HG03045 (cell line): ENCODE data around the gene SLC35E3.

Source experiments
- ATAC-seq: cut with Tn5 transposase; IDR thresholded peaks from one replicate; pipeline ENCODE4 v1.9.1; 2021; ENCODE audit warnings: mild to moderate bottlenecking, moderate library complexity; ENCODE audit not compliant: unreplicated experiment

The SLC35E3 gene

DNA sequence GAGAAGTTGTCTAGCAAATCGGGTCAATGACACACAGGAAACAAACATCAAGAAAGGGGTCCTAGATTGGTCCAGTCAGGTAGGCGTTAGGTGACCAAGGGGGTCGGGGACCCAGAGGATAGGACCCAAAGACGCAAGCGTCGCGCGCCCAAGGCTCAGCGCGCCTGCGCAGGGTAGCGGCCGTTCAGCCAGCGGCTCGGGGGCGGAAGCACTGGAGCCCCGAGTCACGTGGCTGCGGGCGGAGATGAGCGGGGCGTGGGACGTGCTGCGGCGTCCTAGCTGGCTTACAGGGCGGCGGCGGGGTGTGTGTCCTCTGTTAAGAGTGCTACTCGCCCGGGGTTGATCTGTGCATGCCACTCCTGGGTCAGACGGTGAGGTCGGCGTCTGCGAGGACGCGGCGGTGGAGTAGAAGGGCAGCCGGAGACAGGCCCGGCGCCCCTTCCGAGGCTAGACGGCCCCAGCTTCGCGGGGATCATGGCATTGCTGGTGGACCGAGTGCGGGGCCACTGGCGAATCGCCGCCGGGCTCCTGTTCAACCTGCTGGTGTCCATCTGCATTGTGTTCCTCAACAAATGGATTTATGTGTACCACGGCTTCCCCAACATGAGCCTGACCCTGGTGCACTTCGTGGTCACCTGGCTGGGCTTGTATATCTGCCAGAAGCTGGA is at the start of gene SLC35E3:
TSS of gene SLC35E3 (plus strand) at position 273 of the 668 bp plus-strand sequence. CDS start at position 475, 202 bp downstream.
- peak; percentile 98 for ATAC-seq

DNA sequence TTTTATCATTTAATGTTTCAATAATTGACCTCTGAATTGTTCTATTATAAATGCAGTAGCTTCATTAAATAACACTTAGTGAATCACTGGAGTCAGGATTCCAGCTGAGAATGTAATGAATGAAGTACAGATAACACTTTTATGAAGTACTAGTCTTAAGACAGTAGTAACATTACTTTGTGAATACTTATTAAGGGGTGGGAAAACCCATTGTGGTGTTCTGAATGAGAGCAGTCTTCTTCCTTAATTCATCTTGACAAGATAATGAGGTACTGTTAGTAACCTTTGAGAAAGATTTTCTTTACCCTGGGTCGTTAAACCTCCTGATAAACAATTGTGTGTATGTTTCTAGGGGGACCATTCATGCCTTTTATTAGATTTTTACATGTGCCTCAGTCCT is 46.5 kb upstream of the SLC35E3 start:
- no peak for ATAC-seq

DNA sequence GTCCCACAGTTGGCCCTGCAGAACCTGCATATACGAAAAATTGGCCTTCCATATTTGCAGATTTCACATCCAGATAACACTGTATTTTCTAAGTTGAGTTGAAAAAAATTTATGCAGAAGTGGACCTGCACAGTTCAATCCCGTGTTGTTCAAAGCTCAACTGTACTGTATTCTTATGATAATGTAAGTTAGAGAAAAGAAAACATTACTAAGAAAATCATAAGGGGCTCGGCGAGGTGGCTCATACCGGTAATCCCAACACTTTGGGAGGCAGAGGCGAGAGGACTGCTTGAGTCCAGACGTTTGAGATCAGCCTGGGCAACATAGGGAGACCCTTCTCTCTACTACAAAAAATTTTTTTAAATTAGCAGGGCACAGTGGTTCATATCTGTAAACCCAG is 18.2 kb upstream of the SLC35E3 start:
- no peak for ATAC-seq

DNA sequence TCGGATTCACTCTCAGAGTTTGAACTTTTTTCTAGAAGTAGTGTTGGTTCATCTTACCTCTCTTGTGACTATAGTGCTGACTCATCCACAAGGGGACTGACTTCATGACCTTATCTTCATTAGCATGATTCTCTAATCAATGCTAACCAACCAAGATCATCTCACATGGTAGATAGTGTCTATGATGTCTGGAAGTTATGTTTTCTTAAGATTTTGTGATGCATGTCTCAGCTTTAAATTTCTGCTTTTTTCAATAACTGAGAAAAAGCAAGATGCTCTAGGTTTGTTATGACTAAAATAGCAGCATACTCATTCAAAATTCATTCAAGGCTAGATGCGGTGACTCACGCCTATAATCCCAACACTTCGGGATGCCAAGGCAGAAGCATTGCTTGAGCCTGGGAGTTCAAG is 12.3 kb upstream of the SLC35E3 start:
- ATAC-seq = no peak

DNA sequence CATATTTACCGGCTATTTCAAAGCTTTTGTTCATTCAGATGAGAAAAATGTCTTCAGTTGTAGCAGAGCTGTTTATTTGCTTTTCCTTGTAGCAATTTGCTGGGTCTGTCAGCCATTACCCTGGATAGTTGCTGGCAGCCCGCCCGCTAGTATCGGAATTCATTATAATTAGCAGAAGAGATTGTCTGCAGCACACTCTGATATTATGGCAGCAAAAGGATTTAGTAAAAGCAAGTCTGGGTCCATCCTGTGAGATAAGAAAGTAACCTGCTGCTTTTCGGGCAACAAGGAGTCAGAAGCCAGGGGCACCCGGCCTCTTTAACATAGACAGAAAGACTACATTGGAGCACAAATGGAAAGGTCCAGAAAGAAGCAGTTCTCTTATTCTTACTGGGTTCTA is 6.1 kb upstream of the SLC35E3 start:
- no peak for ATAC-seq

DNA sequence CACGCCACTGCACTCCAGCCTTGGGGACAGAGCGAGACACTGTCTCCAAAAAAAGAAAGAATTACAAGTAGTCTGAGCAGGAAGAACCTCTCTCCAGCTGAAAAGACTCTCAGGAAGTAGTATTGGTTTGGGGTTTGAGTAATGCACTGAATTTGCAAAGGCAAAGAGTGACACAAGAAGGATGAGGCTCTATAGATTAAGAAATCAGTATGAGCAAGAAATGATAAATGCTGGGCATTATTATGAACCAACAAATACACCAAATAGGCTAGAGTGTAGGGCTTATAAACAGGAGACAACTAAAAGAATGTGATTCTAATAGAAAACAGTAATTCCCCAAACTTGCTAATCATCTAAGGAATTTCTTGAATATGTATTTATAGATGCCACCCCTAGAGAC is 2.6 kb upstream of the SLC35E3 start:
- ATAC-seq = no peak

DNA sequence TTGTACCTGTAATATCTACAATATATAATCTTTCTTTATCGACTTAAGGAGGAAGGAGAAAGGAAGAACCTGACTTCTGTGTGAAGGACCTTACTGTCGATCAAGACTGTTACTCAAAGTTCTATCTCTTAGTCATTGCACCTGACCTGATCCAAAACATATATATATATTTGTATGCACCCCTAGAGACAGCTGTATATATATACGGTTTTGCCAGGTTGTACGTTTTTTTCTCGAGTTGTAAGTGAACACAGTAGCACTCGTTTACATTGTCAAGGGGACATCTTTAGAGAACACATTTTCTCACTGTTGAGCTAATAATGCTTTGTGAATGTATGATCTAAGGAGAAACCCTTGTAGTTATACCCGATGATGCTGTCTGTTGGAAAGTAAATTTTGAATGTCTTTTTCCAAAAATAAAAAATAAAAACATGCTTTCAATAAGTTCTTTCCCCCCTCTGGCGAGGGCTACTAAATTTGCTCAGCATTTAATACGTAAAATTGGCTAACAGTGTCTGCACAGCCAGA is 536 bp upstream of the SLC35E3 start:
- ATAC-seq = no peak

DNA sequence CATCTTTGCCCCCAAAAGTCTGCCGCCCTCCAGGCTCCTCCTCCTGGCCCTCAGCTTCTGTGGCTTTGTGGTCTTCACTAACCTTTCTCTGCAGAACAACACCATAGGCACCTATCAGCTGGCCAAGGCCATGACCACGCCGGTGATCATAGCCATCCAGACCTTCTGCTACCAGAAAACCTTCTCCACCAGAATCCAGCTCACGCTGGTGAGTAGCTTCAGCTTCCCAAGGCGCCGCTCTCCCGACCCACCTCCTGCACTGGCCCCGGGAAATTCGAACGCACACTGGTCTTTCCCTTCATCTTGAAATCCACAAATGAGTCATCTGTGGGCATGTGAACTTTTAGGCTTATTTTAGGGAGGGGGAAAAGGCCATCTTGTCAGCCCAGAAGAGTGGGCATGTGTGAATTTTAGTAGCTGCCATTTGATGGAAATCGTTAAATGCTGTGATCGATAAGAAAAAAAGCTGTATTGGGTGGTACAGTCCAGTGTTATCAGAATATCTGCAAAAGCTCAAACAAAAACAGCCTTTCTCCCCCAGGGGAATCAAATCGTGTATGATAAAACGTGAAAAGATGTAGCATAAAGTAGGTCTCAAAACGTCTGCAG is 700 bp downstream of the SLC35E3 start:
- ATAC-seq = peak; percentile 39

DNA sequence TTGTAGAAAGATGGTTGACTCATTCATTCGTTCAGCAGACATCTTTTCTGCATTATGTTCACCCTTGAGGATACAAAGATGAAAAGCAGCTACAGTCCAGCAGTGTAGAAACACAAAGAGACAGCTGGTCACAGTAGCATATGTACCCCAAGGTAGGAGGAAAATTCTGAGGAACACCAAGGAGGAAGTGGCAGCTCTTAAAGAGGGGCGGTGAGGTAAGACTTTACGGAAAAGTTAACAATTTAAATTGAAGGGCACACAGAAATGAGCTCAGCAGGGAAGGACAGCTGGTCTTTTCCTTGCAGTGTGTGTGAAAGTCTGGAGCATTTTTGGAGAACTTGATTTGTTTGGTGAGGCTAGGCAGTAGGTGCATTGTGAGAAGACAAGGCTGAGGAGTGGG is 3.5 kb downstream of the SLC35E3 start:
- no peak for ATAC-seq

DNA sequence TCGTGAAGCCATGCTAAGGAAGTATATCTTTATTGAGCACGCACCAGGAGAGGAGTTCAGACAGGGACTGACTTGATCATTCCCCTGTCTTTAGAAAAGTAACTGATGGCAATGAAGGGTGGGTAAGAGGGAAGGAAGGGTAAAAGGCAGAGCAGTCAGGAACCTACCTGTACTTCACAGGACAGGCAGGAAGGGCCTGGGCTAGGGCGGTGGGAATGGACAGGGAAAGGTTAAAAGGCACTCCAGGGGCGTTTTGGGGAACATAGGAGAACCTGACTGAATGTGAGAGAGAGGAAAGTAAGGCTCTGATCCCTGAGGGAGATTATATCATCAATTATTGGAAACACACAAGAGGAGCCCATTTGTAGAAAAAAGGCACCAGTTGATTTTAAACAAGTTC is 3.9 kb downstream of the SLC35E3 start:
- no peak for ATAC-seq

DNA sequence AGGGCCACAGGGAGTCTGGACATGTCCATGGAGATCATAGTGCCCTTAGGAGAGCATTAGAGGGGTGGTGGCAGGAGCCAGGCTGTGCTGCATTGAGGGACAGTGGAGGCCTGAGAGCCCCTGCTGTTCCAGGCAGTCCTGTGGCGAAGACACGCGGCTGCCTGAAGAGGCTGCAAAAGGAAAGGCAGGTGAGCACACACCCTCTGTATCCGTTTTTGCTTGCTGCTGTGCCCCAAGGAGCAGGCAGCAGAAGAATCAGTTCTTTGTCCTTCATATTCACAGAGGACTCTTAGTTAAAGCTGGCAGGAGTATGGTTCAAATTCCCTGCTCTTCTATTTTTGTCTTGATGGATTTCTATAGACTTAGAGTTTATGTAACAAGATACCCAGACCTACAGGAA is 4.5 kb downstream of the SLC35E3 start:
- no peak for ATAC-seq

DNA sequence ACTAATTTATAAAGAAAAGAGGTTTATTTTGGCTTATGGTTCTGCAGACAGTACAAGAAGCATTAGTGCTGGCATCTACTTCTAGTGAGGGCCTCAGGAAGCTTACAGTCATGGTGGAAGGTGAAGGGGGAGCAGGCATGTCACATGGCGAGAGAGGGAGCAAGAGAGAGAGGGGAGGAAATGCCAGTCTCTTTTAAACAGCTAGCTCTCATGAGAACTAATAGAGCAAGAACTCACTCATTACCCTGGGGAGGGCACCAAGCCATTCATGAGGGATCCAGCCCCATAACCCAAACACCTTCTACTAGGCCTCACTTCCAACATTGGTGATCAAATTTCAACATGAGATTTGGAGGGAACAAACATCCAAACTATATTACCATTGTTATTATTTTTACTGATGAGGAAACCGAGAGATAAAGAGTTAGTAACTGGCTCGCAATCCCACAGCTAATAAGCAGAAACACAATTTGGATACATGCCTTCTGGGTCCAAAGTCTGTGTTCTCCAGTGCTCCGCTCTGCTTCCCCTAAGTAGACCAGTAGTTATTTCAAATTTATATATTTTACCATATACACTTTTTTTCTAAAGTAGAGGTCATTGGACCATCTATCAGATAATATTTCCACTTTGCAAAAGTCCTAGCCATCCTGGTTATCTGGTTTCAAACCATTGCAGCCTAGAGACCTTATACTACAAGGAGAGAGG is 9.7 kb downstream of the SLC35E3 start:
- ATAC-seq = no peak

DNA sequence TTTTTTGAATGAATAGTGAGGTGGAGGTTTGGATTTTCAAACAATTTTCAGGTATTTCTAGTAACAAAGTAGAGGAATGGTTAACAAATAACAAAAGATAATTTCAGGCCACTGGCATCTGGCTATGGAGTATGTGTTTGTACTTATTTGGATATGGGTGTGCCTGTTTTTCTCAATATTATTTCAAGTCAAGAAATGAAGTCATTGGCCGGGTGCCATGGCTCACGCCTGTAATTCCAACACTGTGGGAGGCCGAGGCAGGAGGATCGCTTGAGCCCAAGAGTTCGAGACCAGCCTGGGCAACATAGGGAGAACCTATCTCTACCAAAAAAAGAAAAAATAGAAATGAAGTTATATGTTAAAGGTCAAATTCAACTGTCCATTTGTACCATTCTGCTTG is 13.9 kb downstream of the SLC35E3 start:
- no peak for ATAC-seq

DNA sequence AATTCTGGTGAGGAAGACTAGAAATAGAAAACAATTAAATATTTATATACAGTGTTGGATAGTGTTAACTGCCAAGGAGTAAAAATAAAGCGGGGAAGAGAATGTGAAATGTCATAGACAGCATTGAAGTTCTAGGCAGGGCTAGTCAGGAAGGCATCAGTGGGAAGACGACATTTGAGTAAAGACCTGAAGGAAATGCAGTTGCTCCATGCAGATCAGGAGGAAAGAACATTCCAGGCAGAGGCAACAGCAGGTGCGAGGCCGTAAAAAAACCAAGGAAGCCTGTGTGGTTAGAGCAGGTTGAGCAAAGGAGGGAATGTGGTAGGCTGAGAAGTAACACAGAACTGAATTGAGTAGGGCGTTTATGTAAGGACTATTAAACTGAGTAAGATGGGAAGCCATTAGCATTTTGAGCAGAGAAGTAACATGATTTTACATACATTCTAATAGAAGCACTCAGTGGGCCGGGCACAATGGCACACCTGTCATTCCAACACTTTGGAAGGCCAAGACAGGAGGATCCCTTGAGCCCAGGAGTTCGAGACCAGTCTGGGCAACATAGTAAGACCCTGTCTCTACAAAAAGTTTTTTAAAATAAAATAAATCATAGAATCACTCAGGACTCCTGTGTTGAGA is 14.9 kb downstream of the SLC35E3 start:
- no peak for ATAC-seq

DNA sequence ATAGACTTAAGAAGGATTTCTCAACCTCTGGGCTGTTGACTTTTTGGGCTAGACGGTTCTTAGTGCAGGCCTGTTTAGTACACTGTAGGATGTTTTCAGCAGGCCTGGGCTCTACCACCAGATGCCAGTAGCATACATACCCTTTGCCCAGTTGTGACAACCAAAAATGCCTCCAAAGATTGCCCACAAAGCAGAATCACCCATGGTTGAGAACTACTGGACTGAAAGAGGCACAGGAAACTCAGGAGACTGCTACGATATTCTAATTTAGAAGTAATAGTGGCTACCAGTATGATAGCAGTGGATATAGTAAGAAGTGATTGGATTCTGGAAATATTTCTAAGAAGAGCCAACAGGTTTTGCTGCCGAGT is 15.5 kb downstream of the SLC35E3 start:
- no peak for ATAC-seq

DNA sequence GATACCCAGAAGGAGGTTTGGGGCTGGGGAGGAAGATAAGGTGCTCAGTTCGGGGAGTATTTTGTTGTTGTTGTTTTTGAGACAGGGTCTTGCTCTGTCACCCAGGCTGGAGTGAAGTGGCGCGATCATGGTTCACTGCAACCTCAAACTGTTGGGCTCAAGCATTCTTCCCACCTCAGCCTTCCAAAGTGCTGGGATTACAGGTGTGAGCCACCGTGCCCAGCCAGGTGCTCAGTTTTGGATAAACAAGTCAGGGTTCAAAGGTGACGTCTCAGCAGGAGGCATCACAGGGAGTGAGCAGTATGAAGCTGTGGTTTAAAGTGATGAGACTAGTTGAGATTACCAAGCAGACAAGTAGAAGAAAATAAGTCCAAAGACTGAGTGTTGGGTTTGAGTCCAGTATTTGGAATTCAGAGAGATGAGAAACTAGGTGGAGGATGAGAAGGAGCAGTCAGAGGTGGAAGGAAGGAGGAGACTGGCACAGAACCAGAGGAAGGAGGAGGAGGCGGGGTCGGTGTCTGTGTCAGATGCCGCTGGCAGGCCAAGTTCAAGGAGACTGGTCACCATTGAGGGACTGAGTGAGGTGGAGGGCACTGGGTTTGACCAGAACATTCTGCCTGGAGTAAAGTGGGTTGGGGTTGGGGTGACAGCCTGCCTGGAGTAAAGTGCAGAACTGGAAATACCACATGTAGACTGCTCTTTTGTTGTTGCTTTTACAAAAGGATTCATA is 16.1 kb downstream of the SLC35E3 start:
- ATAC-seq = no peak

DNA sequence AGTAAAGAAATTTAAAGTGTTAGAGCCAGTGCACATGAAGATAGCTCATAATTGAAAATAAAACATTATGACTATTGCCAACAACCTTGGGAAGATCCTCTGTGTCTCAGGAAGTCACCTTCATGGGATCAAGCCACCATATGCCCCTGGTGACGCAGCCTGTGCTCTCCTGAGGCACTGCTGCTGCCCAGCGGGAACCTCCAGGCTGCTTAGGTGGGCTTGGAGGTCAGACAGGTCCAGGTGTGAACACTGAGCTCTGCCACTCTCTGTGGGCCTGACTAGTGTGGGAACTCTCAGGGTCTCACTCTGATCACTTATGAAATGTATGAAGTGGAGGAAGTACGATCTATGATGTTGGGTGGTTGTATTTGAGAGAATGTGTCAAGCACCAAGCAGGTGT is 16.7 kb downstream of the SLC35E3 start:
- no peak for ATAC-seq

DNA sequence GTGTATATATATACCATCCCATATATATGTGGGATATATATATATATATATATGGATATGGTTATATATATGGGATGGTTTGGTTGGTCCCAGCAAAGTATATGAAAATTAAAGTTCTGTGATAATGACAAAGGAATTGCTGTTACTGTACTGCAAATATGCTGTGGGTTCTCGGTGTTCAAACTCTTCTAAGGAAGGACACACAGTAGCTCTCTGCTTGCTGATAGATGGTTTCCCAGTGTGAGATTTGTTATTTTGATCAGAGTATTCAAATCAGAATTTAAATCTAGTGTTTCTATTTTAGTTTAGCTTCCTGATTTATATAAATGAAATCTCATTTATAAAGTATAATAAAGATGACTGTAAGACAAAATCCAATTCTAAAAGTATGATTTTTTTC is 19.7 kb downstream of the SLC35E3 start:
- no peak for ATAC-seq

DNA sequence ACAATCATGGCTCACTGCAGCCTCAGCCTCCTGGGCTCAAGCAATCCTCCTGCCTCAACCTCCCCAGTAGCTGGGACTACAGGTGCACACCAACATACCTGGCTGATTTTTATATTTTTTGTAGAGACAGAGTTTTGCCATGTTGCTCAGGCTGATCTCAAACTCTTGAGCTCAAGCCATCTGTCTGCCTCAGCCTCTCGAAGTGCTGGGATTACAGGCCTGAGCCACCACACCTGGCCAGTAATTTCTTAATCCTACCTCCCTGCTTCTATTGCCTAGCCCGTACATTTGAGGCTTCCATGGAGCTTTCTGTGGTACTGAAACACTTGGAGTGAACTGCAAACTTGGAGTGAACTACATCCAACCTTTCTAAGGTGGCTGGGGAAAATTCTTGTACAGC is 20.7 kb downstream of the SLC35E3 start:
- ATAC-seq = no peak

DNA sequence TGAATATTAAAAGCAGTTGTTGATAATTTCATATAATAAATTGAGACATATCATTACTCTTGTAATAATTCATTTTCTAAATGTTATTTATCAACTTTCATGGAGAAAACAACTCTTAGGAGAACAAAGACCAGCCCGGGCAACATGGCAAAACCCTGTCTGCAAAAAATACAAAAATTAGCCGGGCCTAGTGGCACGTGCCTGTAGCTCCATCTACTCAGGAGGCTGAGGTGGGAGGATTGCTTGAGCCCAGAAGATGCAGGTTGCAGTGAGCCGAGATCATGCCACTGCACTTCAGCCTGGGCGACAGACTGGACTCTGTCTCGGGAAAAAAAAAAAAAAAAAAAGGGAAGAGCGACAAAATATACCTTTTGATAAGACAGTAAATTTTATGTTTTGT is 21.2 kb downstream of the SLC35E3 start:
- no peak for ATAC-seq

DNA sequence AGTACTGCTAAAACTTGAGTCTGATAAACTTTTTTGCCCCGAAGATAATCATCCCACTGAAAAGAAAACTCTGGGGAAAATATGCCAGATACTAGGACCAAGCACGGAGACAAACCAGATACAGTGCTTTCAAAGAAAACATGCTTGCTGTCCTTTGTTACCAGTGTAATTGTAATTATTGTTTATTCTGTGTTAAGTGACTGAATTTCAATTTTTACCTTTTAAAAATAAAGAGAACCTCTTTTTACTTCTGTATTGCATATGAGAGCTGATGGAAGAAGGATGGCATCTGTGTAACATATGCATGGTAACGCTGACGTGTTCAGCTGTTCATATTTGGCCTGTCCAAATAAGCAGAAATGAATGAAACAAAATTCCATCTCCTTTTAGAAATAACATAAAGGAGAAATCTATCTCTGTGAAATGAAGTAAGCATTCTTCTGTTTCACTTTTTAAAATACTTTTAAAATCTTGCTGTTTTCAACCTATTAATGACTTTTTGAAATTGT is 22.5 kb downstream of the SLC35E3 start:
- ATAC-seq = no peak
